Gastrocnemius medialis (tissue), 4 donors: ENCODE results near the gene GTF2H1. TPM values are rescaled to one million over a fixed set of nuclear protein-coding genes. Genes with fewer than 3 reads are reported as not detected.

Experiments
- ATAC-seq, 2 donors: fragments of 150-250 bp; one replicate each; pipeline ENCODE4 v1.9.1; 2016
- DNase-seq, 2 donors: peaks; one replicate each; pipeline ENCODE4 v3.0.0-alpha.2; 2019
- H3K27ac ChIP-seq, 4 donors: fragments of 200-600 bp; sonication (generic); 1 replicate in 1 of 4; 2 replicates in 3 of 4; pipeline ENCODE4 v1.5.1; 2016 to 2018; ENCODE audit warnings: mild to moderate bottlenecking in 2 of 4, moderate library complexity in 1 of 4
- H3K27me3 ChIP-seq, 3 donors: fragments of 200-600 bp; sonication (generic) in 2 of 3; 1 replicate in 1 of 3; 2 replicates in 2 of 3; pipeline versions ENCODE4 v1.5.1 to v1.6.0; 2016 to 2019; ENCODE audit warnings: mild to moderate bottlenecking in 1 of 3, moderate library complexity in 1 of 3
- H3K36me3 ChIP-seq, 2 donors: fragments of 200-600 bp; sonication (generic) in 1 of 2; one replicate each; pipeline ENCODE4 v1.5.1; 2017 to 2018
- H3K4me1 ChIP-seq, 2 donors: fragments of 200-600 bp; sonication (generic) in 1 of 2; one replicate each; pipeline ENCODE4 v1.5.1; 2016 to 2017; ENCODE audit warnings: mild to moderate bottlenecking in 2 of 2
- H3K4me3 ChIP-seq, 4 donors: fragments of 200-600 bp; sonication (generic) in 3 of 4; 1 replicate in 1 of 4; 2 replicates in 3 of 4; pipeline ENCODE4 v1.5.1; 2016 to 2019; ENCODE audit warnings: mild to moderate bottlenecking in 2 of 4
- H3K9me3 ChIP-seq, 3 donors: fragments of 200-600 bp; sonication (generic) in 2 of 3; 1 replicate in 1 of 3; 2 replicates in 2 of 3; pipeline ENCODE4 v1.5.1; 2016 to 2019
- CTCF ChIP-seq, 5 experiments: fragments of 450-650 bp in 3 of 5; fragments of 200-600 bp in 2 of 5; sonication (generic) in 2 of 5; IDR thresholded peaks in 4 of 5; conservative IDR thresholded peaks in 1 of 5; 1 replicate in 4 of 5; 2 replicates in 1 of 5; pipeline ENCODE4 v1.5.1; 2016 to 2019; ENCODE audit warnings: antibody characterized with exemption in 5 of 5, mild to moderate bottlenecking in 3 of 5, moderate library complexity in 3 of 5
- POLR2A ChIP-seq, 2 donors: fragments of 450-650 bp; IDR thresholded peaks; one replicate each; pipeline ENCODE4 v1.6.1; 2017; ENCODE audit warnings: antibody characterized with exemption in 2 of 2, mild to moderate bottlenecking in 2 of 2, moderate library complexity in 2 of 2
- in situ Hi-C, 4 donors: fragments of 200-750 bp; cut with MboI; loops; one replicate each; pipeline versions ENCODE4 v1.15.0 to v1.8.0; 2017; ENCODE audit warnings: low sequenced_read_pairs in 4 of 4
- intact Hi-C: fragments of 100-400 bp; cut with DNase I; formaldehyde crosslinking; loops from one replicate; pipeline ENCODE4 v1.15.1; 2023; ENCODE audit warnings: low total_unique reads
- total RNA-seq, 4 donors: library from RNA; depleted of rRNA; stranded (reverse); fragments of >200 nt; gene quantifications; one replicate each; pipeline versions ENCODE4 v1.1.0 to v1.2.3, GENCODE V29; 2016

Gene GTF2H1
- total RNA-seq, 4 donors from 2014 or later, result 30.9 to 45.6 (median 33.2) TPM

GRCh38 chr11:18310800-18311340 is 11.5 kb upstream of the GTF2H1 start:
- no peak for DNase-seq
- in situ Hi-C loops (no loop called here), intact Hi-C loops (no loop called here)
- Histone ChIP-seq H3K27ac (no peak overlapping the region), H3K4me1 (no peaks in the 10 kb centered on the region), H3K4me3 (no peak overlapping the region), H3K9me3 (no peaks in the 10 kb centered on the region), H3K36me3 (peaks cover 3 to 57% of the 10 kb centered on the region in 2 donors), H3K27me3 (no peaks in the 10 kb centered on the region)
- TF ChIP-seq POLR2A (IDR thresholded peaks at IDR 0.05), result no peak
- no peak for TF ChIP-seq CTCF (IDR thresholded peaks at IDR 0.05 in 4 of 5, conservative IDR thresholded peaks at IDR 0.05 in 1 of 5)
- ATAC-seq, result no peak

- TF ChIP-seq CTCF (IDR thresholded peaks at IDR 0.05 in 4 of 5, conservative IDR thresholded peaks at IDR 0.05 in 1 of 5) (no peak), POLR2A (IDR thresholded peaks at IDR 0.05) (no peak)
- ATAC-seq, result no peak
- Histone ChIP-seq H3K4me1 (no peaks in the 10 kb centered on the region), H3K36me3 (peaks cover 3 to 47% of the 10 kb centered on the region in 2 donors), H3K27me3 (no peaks in the 10 kb centered on the region), H3K4me3 (no peak overlapping the region), H3K9me3 (no peaks in the 10 kb centered on the region), H3K27ac (no peak overlapping the region)
- DNase-seq, result no peak
- in situ Hi-C loops, result no loop called here
- intact Hi-C loops, result no loop called here
These were observed 10.4 kb upstream of the GTF2H1 start for GRCh38 chr11:18312012-18312411.

GRCh38 chr11:18312663-18313420 is 9.5 kb upstream of the GTF2H1 start:
- Histone ChIP-seq H3K9me3 (no peaks in the 10 kb centered on the region), H3K4me3 (no peak overlapping the region), H3K27me3 (no peaks in the 10 kb centered on the region), H3K27ac (no peak overlapping the region), H3K4me1 (no peaks in the 10 kb centered on the region), H3K36me3 (peaks cover 3 to 40% of the 10 kb centered on the region in 2 donors)
- DNase-seq (no peak), ATAC-seq (no peak)
- intact Hi-C loops (no loop called here), in situ Hi-C loops (no loop called here)
- TF ChIP-seq POLR2A (IDR thresholded peaks at IDR 0.05) (no peak), CTCF (IDR thresholded peaks at IDR 0.05 in 4 of 5, conservative IDR thresholded peaks at IDR 0.05 in 1 of 5) (no peak)

- no peak overlapping the region for H3K27ac ChIP-seq
- H3K36me3 ChIP-seq, result peaks cover 3 to 27% of the 10 kb centered on the region in 2 donors
- H3K27me3 ChIP-seq, result no peaks in the 10 kb centered on the region
- DNase-seq (no peak), ATAC-seq (no peak)
- H3K4me1 ChIP-seq, result no peaks in the 10 kb centered on the region
- no peak overlapping the region for H3K4me3 ChIP-seq
- intact Hi-C loops, result no loop called here
- no peak for TF ChIP-seq CTCF (IDR thresholded peaks at IDR 0.05 in 4 of 5, conservative IDR thresholded peaks at IDR 0.05 in 1 of 5)
- TF ChIP-seq POLR2A (IDR thresholded peaks at IDR 0.05), result no peak
- H3K9me3 ChIP-seq, result no peaks in the 10 kb centered on the region
- in situ Hi-C loops, result no loop called here
These were observed 8.2 kb upstream of the GTF2H1 start for GRCh38 chr11:18313965-18314763.
